Gastroesophageal sphincter (tissue), 3 donors: ENCODE data around the gene KRTAP12-3.
"Not testable (repeated sequence)": the region's sequence is repeated elsewhere in the genome, so short reads cannot be mapped to it uniquely, and the experiment has no call there.

Experiments used
- CTCF ChIP-seq, 4 experiments: fragments of 200-600 bp in 2 of 4; fragments of 450-650 bp in 2 of 4; sonication (generic) in 1 of 4; IDR thresholded peaks; one replicate each; pipeline ENCODE4 v1.5.1; 2017 to 2019; ENCODE audit warnings: antibody characterized with exemption in 4 of 4, mild to moderate bottlenecking in 2 of 4, moderate library complexity in 2 of 4
- EP300 ChIP-seq: sonication (generic); formaldehyde crosslinking; IDR thresholded peaks from one replicate; pipeline ENCODE4 v1.6.1; 2017; ENCODE audit warnings: antibody characterized with exemption, mild to moderate bottlenecking
- POLR2A ChIP-seq, 2 donors: fragments of 450-650 bp; IDR thresholded peaks; one replicate each; pipeline ENCODE4 v1.6.1; 2017; ENCODE audit warnings: antibody characterized with exemption in 2 of 2, mild to moderate bottlenecking in 2 of 2, moderate library complexity in 1 of 2
- POLR2AphosphoS5 ChIP-seq: sonication (generic); formaldehyde crosslinking; IDR thresholded peaks from one replicate; pipeline ENCODE4 v1.6.1; 2017; ENCODE audit warnings: antibody characterized with exemption

- not testable (repeated sequence) for TF ChIP-seq CTCF (IDR thresholded peaks at IDR 0.05); POLR2AphosphoS5; POLR2A (IDR thresholded peaks at IDR 0.05); EP300
Observed at GRCh38 chr21:44638506-44639330, 19.0 kb upstream of the KRTAP12-3 start.
